ENCODE results near the gene ADCY10. TPM values are rescaled to one million over a fixed set of nuclear protein-coding genes. Genes with fewer than 3 reads are reported as not detected.
"Not testable (repeated sequence)": the region's sequence is repeated elsewhere in the genome, so short reads cannot be mapped to it uniquely, and the experiment has no call there.

ADCY10 gene
- total RNA-seq, 1 donor from 2014 or later = 0.81 TPM

GRCh38 chr1:167860231-167860923 is 53.6 kb downstream of the ADCY10 start:
- DNase-seq (ENCODE audit: low spot score) = no peak

GRCh38 chr1:167856711-167857418 is 57.1 kb downstream of the ADCY10 start:
- no peak for DNase-seq (ENCODE audit: low spot score)

- no peak for DNase-seq (ENCODE audit: low spot score)
These were observed 59.8 kb downstream of the ADCY10 start for GRCh38 chr1:167854184-167854583.

GRCh38 chr1:167849666-167850065 is 64.3 kb downstream of the ADCY10 start:
- no peak for DNase-seq (ENCODE audit: low spot score)

- DNase-seq (ENCODE audit: low spot score) = no peak
These were observed 71.1 kb downstream of the ADCY10 start for GRCh38 chr1:167842872-167843271.

- no peak for DNase-seq (ENCODE audit: low spot score)
These were observed 72.4 kb downstream of the ADCY10 start for GRCh38 chr1:167841530-167841929.

- no peak for DNase-seq (ENCODE audit: low spot score)
These were observed 74.9 kb downstream of the ADCY10 start for GRCh38 chr1:167839009-167839408.

- DNase-seq (ENCODE audit: low spot score) = no peak
These were observed 76.6 kb downstream of the ADCY10 start for GRCh38 chr1:167837326-167837725.

GRCh38 chr1:167836197-167836596 is 77.7 kb downstream of the ADCY10 start:
- no peak for DNase-seq (ENCODE audit: low spot score)

- DNase-seq (ENCODE audit: low spot score) = no peak
These were observed 80.0 kb downstream of the ADCY10 start for GRCh38 chr1:167833904-167834303.

- DNase-seq (ENCODE audit: low spot score) = no peak
These were observed 81.2 kb downstream of the ADCY10 start for GRCh38 chr1:167832693-167833092.

- DNase-seq (ENCODE audit: low spot score) = not testable (repeated sequence)
These were observed 83.3 kb downstream of the ADCY10 start for GRCh38 chr1:167830668-167831067.

GRCh38 chr1:167829868-167830267 is 84.1 kb downstream of the ADCY10 start:
- DNase-seq (ENCODE audit: low spot score) = no peak

GRCh38 chr1:167826127-167826526 is 87.8 kb downstream of the ADCY10 start:
- no peak for DNase-seq (ENCODE audit: low spot score)

- DNase-seq (ENCODE audit: low spot score) = no peak
These were observed 88.4 kb downstream of the ADCY10 start for GRCh38 chr1:167825419-167826079.

- no peak for DNase-seq (ENCODE audit: low spot score)
These were observed 89.7 kb downstream of the ADCY10 start for GRCh38 chr1:167824163-167824794.

- no peak for DNase-seq (ENCODE audit: low spot score)
These were observed 91.8 kb downstream of the ADCY10 start for GRCh38 chr1:167821969-167822685.

- DNase-seq (ENCODE audit: low spot score) = no peak
These were observed 92.6 kb downstream of the ADCY10 start for GRCh38 chr1:167821356-167821685.

- DNase-seq (ENCODE audit: low spot score) = no peak
These were observed 93.1 kb downstream of the ADCY10 start for GRCh38 chr1:167820684-167821355.

- peak; percentile 70 for DNase-seq (ENCODE audit: low spot score)
These were observed 93.9 kb downstream of the ADCY10 start for GRCh38 chr1:167819849-167820683.
